Measurements from ENCODE around the gene MRPL28.
A peak's percentile ranks its signal among the peaks of the same experiment; 100 is the strongest.

Gene MRPL28

GRCh38 chr16:405548-406506, 35.5 kb upstream of the MRPL28 start:
- no peak overlapping the region for H3K4me3 ChIP-seq (ENCODE audit: insufficient read length, low read depth)
- TF ChIP-seq YY1 (IDR thresholded peaks at IDR 0.05; ENCODE audit: insufficient read depth, insufficient read length) (no peak), ZNF274 (IDR thresholded peaks at IDR 0.05; ENCODE audit: low read depth, low read length) (no peak), SUZ12 (IDR thresholded peaks at IDR 0.05; ENCODE audit: extremely low read depth, insufficient read depth, insufficient read length) (no peak)
- peaks cover 10% of the 10 kb centered on the region for H3K4me1 ChIP-seq (ENCODE audit: insufficient read depth, insufficient read length)
- peak overlapping the region; percentile 9 for H3K9ac ChIP-seq (ENCODE audit: insufficient read length, low read depth)
- no peak for DNase-seq (ENCODE audit: low read depth, low spot score)
- no peaks in the 10 kb centered on the region for H3K9me3 ChIP-seq (ENCODE audit: insufficient read depth, low read length)
- no peaks in the 10 kb centered on the region for H3K27me3 ChIP-seq (ENCODE audit: insufficient read depth, insufficient read length)
- H3K36me3 ChIP-seq (ENCODE audit: insufficient read depth, insufficient read length, low read length), result peaks cover 32% of the 10 kb centered on the region

GRCh38 chr16:404971-405486, 34.7 kb upstream of the MRPL28 start:
- peaks cover 10% of the 10 kb centered on the region for H3K4me1 ChIP-seq (ENCODE audit: insufficient read depth, insufficient read length)
- H3K9ac ChIP-seq (ENCODE audit: insufficient read length, low read depth), result peak overlapping the region; percentile 9
- H3K27me3 ChIP-seq (ENCODE audit: insufficient read depth, insufficient read length), result no peaks in the 10 kb centered on the region
- DNase-seq (ENCODE audit: low read depth, low spot score), result no peak
- no peak for TF ChIP-seq ZNF274 (IDR thresholded peaks at IDR 0.05; ENCODE audit: low read depth, low read length)
- TF ChIP-seq SUZ12 (IDR thresholded peaks at IDR 0.05; ENCODE audit: extremely low read depth, insufficient read depth, insufficient read length), result no peak
- no peak for TF ChIP-seq YY1 (IDR thresholded peaks at IDR 0.05; ENCODE audit: insufficient read depth, insufficient read length)
- H3K36me3 ChIP-seq (ENCODE audit: insufficient read depth, insufficient read length, low read length), result peaks cover 33% of the 10 kb centered on the region
- H3K9me3 ChIP-seq (ENCODE audit: insufficient read depth, low read length), result no peaks in the 10 kb centered on the region
- no peak overlapping the region for H3K4me3 ChIP-seq (ENCODE audit: insufficient read length, low read depth)

GRCh38 chr16:401468-402348, 31.4 kb upstream of the MRPL28 start, which contains the start of gene DECR2:
Gene DECR2 (plus strand): TSS chr16:401885. CDS start chr16:401964, 79 bp downstream.
- H3K27me3 ChIP-seq (ENCODE audit: insufficient read depth, insufficient read length), result no peaks in the 10 kb centered on the region
- H3K4me3 ChIP-seq (ENCODE audit: insufficient read length, low read depth), result peak within 1 kb of the TSS; percentile 80
- H3K9me3 ChIP-seq (ENCODE audit: insufficient read depth, low read length), result no peaks in the 10 kb centered on the region
- peak within 1 kb of the TSS; percentile 93 for H3K9ac ChIP-seq (ENCODE audit: insufficient read length, low read depth)
- no peak for TF ChIP-seq SUZ12 (IDR thresholded peaks at IDR 0.05; ENCODE audit: extremely low read depth, insufficient read depth, insufficient read length)
- TF ChIP-seq ZNF274 (IDR thresholded peaks at IDR 0.05; ENCODE audit: low read depth, low read length), result no peak
- TF ChIP-seq YY1 (IDR thresholded peaks at IDR 0.05; ENCODE audit: insufficient read depth, insufficient read length), result no peak
- peaks cover 41% of the 10 kb centered on the region for H3K36me3 ChIP-seq (ENCODE audit: insufficient read depth, insufficient read length, low read length)
- H3K4me1 ChIP-seq (ENCODE audit: insufficient read depth, insufficient read length), result peaks cover 27% of the 10 kb centered on the region
- peak; percentile 85 for DNase-seq (ENCODE audit: low read depth, low spot score)

- Histone ChIP-seq H3K27me3 (ENCODE audit: insufficient read depth, insufficient read length) (no peaks in the 10 kb centered on the region), H3K9ac (ENCODE audit: insufficient read length, low read depth) (peak overlapping the region; percentile 93), H3K4me1 (ENCODE audit: insufficient read depth, insufficient read length) (peaks cover 24% of the 10 kb centered on the region), H3K4me3 (ENCODE audit: insufficient read length, low read depth) (peak overlapping the region; percentile 80), H3K9me3 (ENCODE audit: insufficient read depth, low read length) (no peaks in the 10 kb centered on the region), H3K36me3 (ENCODE audit: insufficient read depth, insufficient read length, low read length) (peaks cover 33% of the 10 kb centered on the region)
- DNase-seq (ENCODE audit: low read depth, low spot score), result no peak
- TF ChIP-seq ZNF274 (IDR thresholded peaks at IDR 0.05; ENCODE audit: low read depth, low read length) (no peak), YY1 (IDR thresholded peaks at IDR 0.05; ENCODE audit: insufficient read depth, insufficient read length) (no peak), SUZ12 (IDR thresholded peaks at IDR 0.05; ENCODE audit: extremely low read depth, insufficient read depth, insufficient read length) (no peak)
Measured at GRCh38 chr16:400061-400591, 29.8 kb upstream of the MRPL28 start.

GRCh38 chr16:399340-400019, 29.1 kb upstream of the MRPL28 start:
- no peak for DNase-seq (ENCODE audit: low read depth, low spot score)
- Histone ChIP-seq H3K27me3 (ENCODE audit: insufficient read depth, insufficient read length) (no peaks in the 10 kb centered on the region), H3K36me3 (ENCODE audit: insufficient read depth, insufficient read length, low read length) (peaks cover 29% of the 10 kb centered on the region), H3K4me1 (ENCODE audit: insufficient read depth, insufficient read length) (peaks cover 19% of the 10 kb centered on the region), H3K4me3 (ENCODE audit: insufficient read length, low read depth) (no peak overlapping the region), H3K9ac (ENCODE audit: insufficient read length, low read depth) (peak overlapping the region; percentile 57), H3K9me3 (ENCODE audit: insufficient read depth, low read length) (no peaks in the 10 kb centered on the region)
- TF ChIP-seq ZNF274 (IDR thresholded peaks at IDR 0.05; ENCODE audit: low read depth, low read length) (no peak), SUZ12 (IDR thresholded peaks at IDR 0.05; ENCODE audit: extremely low read depth, insufficient read depth, insufficient read length) (no peak), YY1 (IDR thresholded peaks at IDR 0.05; ENCODE audit: insufficient read depth, insufficient read length) (no peak)

- Histone ChIP-seq H3K4me1 (ENCODE audit: insufficient read depth, insufficient read length) (peaks cover 19% of the 10 kb centered on the region), H3K4me3 (ENCODE audit: insufficient read length, low read depth) (peak overlapping the region; percentile 1)
Measured at GRCh38 chr16:398561-399339, 28.4 kb upstream of the MRPL28 start.

More at GRCh38 chr16:398561-399339, 28.4 kb upstream of the MRPL28 start:
- peaks cover 29% of the 10 kb centered on the region for H3K36me3 ChIP-seq (ENCODE audit: insufficient read depth, insufficient read length, low read length)
- H3K9me3 ChIP-seq (ENCODE audit: insufficient read depth, low read length), result no peaks in the 10 kb centered on the region
- TF ChIP-seq SUZ12 (IDR thresholded peaks at IDR 0.05; ENCODE audit: extremely low read depth, insufficient read depth, insufficient read length), result no peak
- no peak for TF ChIP-seq ZNF274 (IDR thresholded peaks at IDR 0.05; ENCODE audit: low read depth, low read length)
- TF ChIP-seq YY1 (IDR thresholded peaks at IDR 0.05; ENCODE audit: insufficient read depth, insufficient read length), result no peak
- no peak for DNase-seq (ENCODE audit: low read depth, low spot score)
- no peaks in the 10 kb centered on the region for H3K27me3 ChIP-seq (ENCODE audit: insufficient read depth, insufficient read length)
- H3K9ac ChIP-seq (ENCODE audit: insufficient read length, low read depth), result peak overlapping the region; percentile 78
